Coronary artery (tissue), 2 donors: Measurements from ENCODE around the gene MMP10.

Source experiments
- DNase-seq: peaks from one replicate; pipeline ENCODE4 v3.0.0-alpha.2; 2017; ENCODE audit warnings: low spot score
- H3K27ac ChIP-seq, 2 donors: fragments of 200-600 bp; sonication (generic); one replicate each; pipeline ENCODE4 v1.5.1; 2016 to 2019
- H3K4me3 ChIP-seq: fragments of 200-600 bp; sonication (generic); 2 replicates; pipeline ENCODE4 v1.5.1; 2016; ENCODE audit warnings: mild to moderate bottlenecking, moderate library complexity
- CTCF ChIP-seq: fragments of 200-600 bp; sonication (generic); IDR thresholded peaks from one replicate; pipeline ENCODE4 v1.5.1; 2019; ENCODE audit warnings: antibody characterized with exemption

Gene MMP10

GRCh38 chr11:102770191-102770590 lies 10.2 kb downstream of the MMP10 start:
- Histone ChIP-seq H3K4me3 (no peak overlapping the region), H3K27ac (no peak overlapping the region)
- no peak for DNase-seq
- TF ChIP-seq CTCF, result no peak

- TF ChIP-seq CTCF, result no peak
- Histone ChIP-seq H3K27ac (no peak overlapping the region), H3K4me3 (no peak overlapping the region)
- DNase-seq, result no peak
Measured at GRCh38 chr11:102767800-102768199, 12.6 kb downstream of the MMP10 start.

GRCh38 chr11:102763440-102763839 lies 17.0 kb downstream of the MMP10 start:
- no peak overlapping the region for H3K4me3 ChIP-seq
- no peak overlapping the region for H3K27ac ChIP-seq
- no peak for DNase-seq
- TF ChIP-seq CTCF, result no peak

GRCh38 chr11:102762361-102762767 lies 18.1 kb downstream of the MMP10 start:
- no peak for DNase-seq
- no peak overlapping the region for H3K4me3 ChIP-seq
- no peak for TF ChIP-seq CTCF
- no peak overlapping the region for H3K27ac ChIP-seq

GRCh38 chr11:102761646-102762238 lies 18.7 kb downstream of the MMP10 start:
- DNase-seq, result no peak
- TF ChIP-seq CTCF, result no peak
- H3K27ac ChIP-seq, result no peak overlapping the region
- H3K4me3 ChIP-seq, result no peak overlapping the region

- H3K27ac ChIP-seq, result no peak overlapping the region
- TF ChIP-seq CTCF, result no peak
- no peak overlapping the region for H3K4me3 ChIP-seq
- DNase-seq, result no peak
Measured at GRCh38 chr11:102760344-102761035, 19.9 kb downstream of the MMP10 start.

- no peak for TF ChIP-seq CTCF
- Histone ChIP-seq H3K4me3 (no peak overlapping the region), H3K27ac (no peak overlapping the region)
- DNase-seq, result no peak
Measured at GRCh38 chr11:102757823-102758549, 22.4 kb downstream of the MMP10 start.
